Measurements from ENCODE around the gene AMD1. TPM values are rescaled to one million over a fixed set of nuclear protein-coding genes. Genes with fewer than 3 reads are reported as not detected.

The AMD1 gene
- polyA plus RNA-seq, 2 of the 4 experiments (the other 2 are of a cell fraction), result 89.2 to 147 TPM

DNA sequence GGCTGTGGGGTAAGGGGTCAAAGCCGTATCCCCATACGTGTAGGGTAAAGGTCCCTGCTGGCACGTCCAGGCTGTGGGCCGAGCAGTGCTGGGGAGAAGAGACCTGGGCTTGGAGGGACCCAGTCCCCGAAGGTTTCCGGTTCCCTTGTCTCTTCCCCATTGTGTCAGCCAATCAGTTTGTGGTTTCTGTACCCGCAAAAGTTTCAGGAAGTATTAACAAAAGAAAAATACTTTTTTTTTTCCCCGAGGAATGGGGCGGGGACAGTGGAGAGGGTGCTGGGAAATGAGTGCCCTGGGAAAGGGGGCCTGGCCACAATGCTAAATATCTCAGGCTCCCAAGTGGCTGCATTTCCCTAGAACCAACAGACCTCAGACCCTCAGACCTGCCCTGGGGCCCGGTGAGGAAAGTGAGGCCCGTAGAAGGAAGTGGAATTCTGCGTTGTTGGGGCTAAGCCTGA, 15.2 kb upstream of the AMD1 start:
- FAIRE-seq (no peak), ATAC-seq (no peak), DNase-seq (ENCODE audit: low read depth in 1 of 2, low spot score in 1 of 2) (no peak)
- no peaks in the 10 kb centered on the region for H3K4me1 ChIP-seq
- no peak overlapping the region for H3K4me3 ChIP-seq
- H3K27ac ChIP-seq, result no peak overlapping the region
- H3K4me2 ChIP-seq, result no peak overlapping the region
- H3K9me3 ChIP-seq, result no peaks in the 10 kb centered on the region
- 72% methylated on average over 8 of the region's 12 CpGs for WGBS (ENCODE audit: missing lambda C conversion rate)
- TF ChIP-seq KDM5A (IDR thresholded peaks at IDR 0.05), result no peak
- TF ChIP-seq MAFK (IDR thresholded peaks at IDR 0.05; ENCODE audit: partially characterized antibody), result no peak
- no peak for TF ChIP-seq EHMT2 (IDR thresholded peaks at IDR 0.05; ENCODE audit: low read depth)
- no peak for TF ChIP-seq CHD2 (IDR thresholded peaks at IDR 0.05; ENCODE audit: low read length, partially characterized antibody)
- no peak for TF ChIP-seq HMGXB4 (CRISPR knock-in tag; IDR thresholded peaks at IDR 0.05; ENCODE audit: borderline replicate concordance)
- TF ChIP-seq ZFP36 (IDR thresholded peaks at IDR 0.05; ENCODE audit: borderline replicate concordance, partially characterized antibody), result no peak
- no peak for TF ChIP-seq PHF8 (IDR thresholded peaks at IDR 0.05; ENCODE audit: borderline replicate concordance, low read depth)
- CTCF ChIA-PET, result no interaction called here
- POLR2A ChIA-PET, result no interaction called here

- FAIRE-seq, result no peak
- POLR2A ChIA-PET, result interaction anchor here (2.5 kb wide), 1 partner anchor 10 kb away, joined by 12 read pairs; the partner anchor contains the start of gene AMD1
- no peak overlapping the region for H3K4me2 ChIP-seq
Measured at GRCh38 chr6:110864824-110865223, 9.8 kb upstream of the AMD1 start.

GRCh38 chr6:110874880-110875547, 429 bp downstream of the AMD1 start:
- WGBS (ENCODE audit: missing lambda C conversion rate), result 1% methylated on average over 16 of the region's 60 CpGs
- peak overlapping the region; percentile 94 to 99 for H3K27ac ChIP-seq
- FAIRE-seq, result no peak
- peak; percentile 36 to 51; a peak in 5 of 6 replicates for ATAC-seq
- DNase-seq (ENCODE audit: low read depth in 1 of 2, low spot score in 1 of 2), result peak in 1 of 2 experiments; percentile 30
- peaks cover 33% of the 10 kb centered on the region for H3K4me1 ChIP-seq
- peak overlapping the region; percentile 82 for H3K4me2 ChIP-seq
- no peaks in the 10 kb centered on the region for H3K9me3 ChIP-seq
- H3K4me3 ChIP-seq, result peak overlapping the region; percentile 86
- ChIA-PET POLR2A (interaction anchor here (0.6 to 6.8 kb wide), 27 partner anchors 9 to 728 kb away, joined by 3 to 162 read pairs (median 5); partner anchors contain the start of genes CDK19, GTF3C6 and RPF2), CTCF (interaction anchor here (0.6 to 2.0 kb wide), 5 partner anchors 23 to 193 kb away, joined by 3 to 7 read pairs (median 3); no protein-coding TSS in a partner anchor)
- TF ChIP-seq FOSL2 (IDR thresholded peaks at IDR 0.05) (no peak), FOSL2 (CRISPR knock-in tag; IDR thresholded peaks at IDR 0.05) (no peak), RFX5 (IDR thresholded peaks at IDR 0.05) (no peak), CEBPB (IDR thresholded peaks at IDR 0.05) (no peak), NFE2L2 (conservative IDR thresholded peaks at IDR 0.05; ENCODE audit: low read length) (no peak), RCOR1 (IDR thresholded peaks at IDR 0.05; ENCODE audit: low read depth, low read length) (no peak), HEYL (CRISPR knock-in tag; IDR thresholded peaks at IDR 0.05) (no peak), E2F6 (IDR thresholded peaks at IDR 0.05; ENCODE audit: borderline replicate concordance, low read depth) (0 out of 2 replicates have a peak, but pooled peaks have one; percentile 16), SMC3 (IDR thresholded peaks at IDR 0.05) (no peak), JUN (IDR thresholded peaks at IDR 0.05) (peak; percentile 7 to 67; a peak in 3 of 5 replicates), RARB (CRISPR knock-in tag; IDR thresholded peaks at IDR 0.05) (no peak), CHD2 (IDR thresholded peaks at IDR 0.05; ENCODE audit: low read length, partially characterized antibody) (no peak), SREBF2 (IDR thresholded peaks at IDR 0.05) (no peak), RNF2 (IDR thresholded peaks at IDR 0.05; ENCODE audit: borderline replicate concordance, low read depth) (no peak)
- TF ChIP-seq, protein P1, sequence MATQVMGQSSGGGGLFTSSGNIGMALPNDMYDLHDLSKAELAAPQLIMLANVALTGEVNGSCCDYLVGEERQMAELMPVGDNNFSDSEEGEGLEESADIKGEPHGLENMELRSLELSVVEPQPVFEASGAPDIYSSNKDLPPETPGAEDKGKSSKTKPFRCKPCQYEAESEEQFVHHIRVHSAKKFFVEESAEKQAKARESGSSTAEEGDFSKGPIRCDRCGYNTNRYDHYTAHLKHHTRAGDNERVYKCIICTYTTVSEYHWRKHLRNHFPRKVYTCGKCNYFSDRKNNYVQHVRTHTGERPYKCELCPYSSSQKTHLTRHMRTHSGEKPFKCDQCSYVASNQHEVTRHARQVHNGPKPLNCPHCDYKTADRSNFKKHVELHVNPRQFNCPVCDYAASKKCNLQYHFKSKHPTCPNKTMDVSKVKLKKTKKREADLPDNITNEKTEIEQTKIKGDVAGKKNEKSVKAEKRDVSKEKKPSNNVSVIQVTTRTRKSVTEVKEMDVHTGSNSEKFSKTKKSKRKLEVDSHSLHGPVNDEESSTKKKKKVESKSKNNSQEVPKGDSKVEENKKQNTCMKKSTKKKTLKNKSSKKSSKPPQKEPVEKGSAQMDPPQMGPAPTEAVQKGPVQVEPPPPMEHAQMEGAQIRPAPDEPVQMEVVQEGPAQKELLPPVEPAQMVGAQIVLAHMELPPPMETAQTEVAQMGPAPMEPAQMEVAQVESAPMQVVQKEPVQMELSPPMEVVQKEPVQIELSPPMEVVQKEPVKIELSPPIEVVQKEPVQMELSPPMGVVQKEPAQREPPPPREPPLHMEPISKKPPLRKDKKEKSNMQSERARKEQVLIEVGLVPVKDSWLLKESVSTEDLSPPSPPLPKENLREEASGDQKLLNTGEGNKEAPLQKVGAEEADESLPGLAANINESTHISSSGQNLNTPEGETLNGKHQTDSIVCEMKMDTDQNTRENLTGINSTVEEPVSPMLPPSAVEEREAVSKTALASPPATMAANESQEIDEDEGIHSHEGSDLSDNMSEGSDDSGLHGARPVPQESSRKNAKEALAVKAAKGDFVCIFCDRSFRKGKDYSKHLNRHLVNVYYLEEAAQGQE (IDR thresholded peaks at IDR 0.05), result no peak
- TF ChIP-seq, protein P2, sequence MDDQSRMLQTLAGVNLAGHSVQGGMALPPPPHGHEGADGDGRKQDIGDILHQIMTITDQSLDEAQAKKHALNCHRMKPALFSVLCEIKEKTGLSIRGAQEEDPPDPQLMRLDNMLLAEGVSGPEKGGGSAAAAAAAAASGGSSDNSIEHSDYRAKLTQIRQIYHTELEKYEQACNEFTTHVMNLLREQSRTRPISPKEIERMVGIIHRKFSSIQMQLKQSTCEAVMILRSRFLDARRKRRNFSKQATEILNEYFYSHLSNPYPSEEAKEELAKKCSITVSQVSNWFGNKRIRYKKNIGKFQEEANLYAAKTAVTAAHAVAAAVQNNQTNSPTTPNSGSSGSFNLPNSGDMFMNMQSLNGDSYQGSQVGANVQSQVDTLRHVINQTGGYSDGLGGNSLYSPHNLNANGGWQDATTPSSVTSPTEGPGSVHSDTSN (IDR thresholded peaks at IDR 0.05), result no peak

More at GRCh38 chr6:110864824-110865223, 9.8 kb upstream of the AMD1 start:
- TF ChIP-seq EHF (CRISPR knock-in tag; IDR thresholded peaks at IDR 0.05) (no peak), ATOH8 (CRISPR knock-in tag; IDR thresholded peaks at IDR 0.05; ENCODE audit: low read depth) (no peak), HOXA7 (CRISPR knock-in tag; IDR thresholded peaks at IDR 0.05) (no peak)
- ATAC-seq (no peak), DNase-seq (ENCODE audit: low read depth in 1 of 2, low spot score in 1 of 2) (no peak)
- Histone ChIP-seq H3K27ac (no peak overlapping the region), H3K4me1 (no peaks in the 10 kb centered on the region), H3K9me3 (no peaks in the 10 kb centered on the region), H3K4me3 (no peak overlapping the region)
- WGBS (ENCODE audit: missing lambda C conversion rate), result 59% methylated on average over 2 of the region's 2 CpGs
- CTCF ChIA-PET, result interaction anchor here (0.6 to 1.8 kb wide), 3 partner anchors 11 to 112 kb away, joined by 4 to 6 read pairs (median 4); no protein-coding TSS in a partner anchor

Data from A549 (cell line).